ENCODE results near the gene SLC43A3.
A peak's percentile ranks its signal among the peaks of the same experiment; 100 is the strongest.

SLC43A3 gene

DNA sequence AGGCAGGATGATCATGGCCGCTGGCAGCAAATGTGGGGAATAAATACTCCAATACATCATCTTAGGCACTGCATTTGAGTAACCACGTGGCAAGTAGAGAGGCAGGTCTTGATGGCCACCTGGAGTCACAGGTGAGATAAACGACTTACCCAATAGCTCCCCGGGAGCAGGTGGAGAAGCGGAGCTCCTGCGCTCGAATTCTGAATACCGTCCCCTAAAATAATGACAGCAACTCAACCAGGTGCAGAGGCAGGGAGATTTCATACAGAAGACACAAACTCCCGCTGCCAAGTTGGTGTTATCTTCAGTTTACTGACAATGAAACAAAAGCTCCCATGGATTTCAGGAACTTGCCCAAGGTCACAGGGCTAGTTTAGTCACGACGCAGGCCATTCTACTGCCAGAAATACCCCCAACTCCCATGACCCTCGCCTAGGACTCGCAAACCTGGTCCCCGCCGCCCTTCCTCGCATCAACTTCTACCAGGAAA lies 437 bp downstream of the SLC43A3 start:
- DNase-seq: no peak

DNA sequence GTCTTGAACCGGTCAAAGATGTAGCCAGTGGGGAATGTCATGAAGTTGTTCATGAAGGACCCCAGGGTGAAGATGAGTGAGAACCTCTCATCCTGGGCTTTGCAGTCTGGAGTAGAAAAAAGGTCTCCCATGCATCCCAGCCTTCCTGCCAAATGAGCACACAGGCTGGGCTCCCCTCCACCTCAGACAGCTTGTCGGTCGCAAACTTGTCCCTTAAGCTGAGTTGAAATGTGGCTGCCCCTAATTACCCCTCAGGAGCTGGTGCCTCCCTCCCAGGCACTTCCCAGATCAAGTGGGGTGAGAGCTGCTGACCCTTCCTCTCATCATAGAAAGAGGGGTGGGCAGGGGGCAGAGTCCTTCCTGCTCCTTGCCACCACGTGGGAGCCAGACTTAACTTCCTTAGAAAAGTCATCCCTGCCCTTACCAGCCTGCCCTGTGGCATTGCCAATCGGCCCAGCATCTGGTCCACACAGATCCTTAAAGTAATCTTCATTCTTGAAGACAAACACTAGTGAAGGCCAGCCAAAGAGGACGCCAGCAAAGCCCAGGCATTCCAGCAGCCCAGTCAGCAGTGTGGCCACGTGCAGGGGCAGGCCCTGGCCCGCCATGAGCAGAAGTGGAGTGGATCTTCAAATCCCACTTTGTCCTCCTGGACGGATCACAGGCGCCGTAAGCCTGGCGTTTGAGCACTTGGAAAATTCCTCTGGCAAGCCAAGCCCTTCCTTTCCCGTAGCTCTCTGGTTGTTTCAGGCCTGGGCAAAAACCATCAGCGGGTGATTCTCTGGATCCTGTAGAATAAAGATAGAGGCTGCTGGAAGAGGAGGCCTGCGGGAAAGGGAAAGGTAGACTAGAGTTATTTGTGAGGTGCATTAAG lies 1.1 kb downstream of the SLC43A3 start:
- DNase-seq: peak in 1 of 2 donors; percentile 12

DNA sequence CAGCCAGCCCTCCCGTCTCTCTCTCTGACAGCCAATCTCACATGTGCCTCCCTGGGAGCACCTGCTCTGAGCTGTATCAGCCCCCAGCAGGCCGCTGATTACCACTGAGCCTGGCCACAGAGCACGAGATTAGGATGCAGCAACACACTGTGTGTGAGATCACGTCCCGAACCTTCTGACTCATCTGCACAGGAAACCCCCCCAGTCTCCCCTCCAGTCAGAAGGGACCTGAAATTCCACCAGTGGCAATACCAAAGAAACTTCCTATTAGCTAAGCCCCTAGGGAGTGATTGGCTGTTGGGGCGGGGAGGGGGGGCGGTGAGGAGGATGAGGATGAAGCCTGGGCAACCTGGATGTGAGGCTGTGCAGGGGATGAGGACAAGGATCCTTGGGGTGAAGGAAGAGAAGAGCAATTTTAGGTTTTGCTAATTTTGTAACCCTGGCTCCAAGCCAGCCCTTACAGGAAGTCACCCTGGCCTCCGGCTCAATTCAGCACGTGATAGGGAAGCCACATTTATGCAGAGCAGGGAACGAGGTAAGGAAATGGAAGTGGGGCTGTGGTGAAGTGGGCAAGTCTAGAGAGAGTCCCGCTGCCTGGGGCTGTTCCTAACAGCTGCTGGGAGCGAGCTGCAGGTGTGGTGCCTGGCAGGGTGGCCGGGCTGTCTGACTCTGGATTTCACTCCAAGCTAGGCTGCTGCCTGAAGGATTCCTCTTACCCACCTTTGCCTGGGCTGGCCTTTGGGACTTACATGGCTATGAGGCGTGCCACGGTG lies 1.9 kb downstream of the SLC43A3 start:
- peak in 1 of 2 donors; percentile 3 for DNase-seq

DNA sequence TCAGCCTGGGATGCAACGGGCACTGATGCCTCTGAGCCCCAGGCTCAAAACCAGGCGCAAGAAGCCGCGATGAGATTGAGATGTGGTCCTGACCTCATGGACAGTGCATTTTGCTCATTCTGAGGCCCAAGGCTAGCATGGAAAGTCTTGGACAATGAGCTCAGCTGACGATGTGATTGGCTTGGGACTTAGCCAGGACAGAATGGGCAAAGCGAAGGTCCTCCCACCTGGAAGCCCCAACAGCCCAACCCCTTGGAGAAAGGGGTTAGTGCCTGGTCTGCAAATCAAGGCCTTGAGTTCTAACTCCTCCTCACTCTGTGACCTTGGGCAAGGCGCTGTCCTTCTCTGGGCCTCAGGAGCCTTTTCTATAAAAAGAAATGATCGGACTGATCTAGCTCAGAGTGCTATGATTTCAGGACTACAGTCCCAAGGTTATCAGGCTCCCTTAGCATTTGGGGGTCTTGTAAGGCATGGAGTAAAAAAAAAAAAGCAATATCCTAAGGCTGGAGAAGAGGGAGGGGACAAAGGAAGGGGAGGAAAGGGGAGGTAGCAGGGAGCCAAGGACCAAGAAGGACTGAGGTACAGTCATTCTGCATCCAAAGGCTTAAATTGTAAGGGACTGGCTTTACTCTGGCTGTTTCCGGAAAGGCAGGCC lies 2.7 kb downstream of the SLC43A3 start:
- no peak for DNase-seq

DNA sequence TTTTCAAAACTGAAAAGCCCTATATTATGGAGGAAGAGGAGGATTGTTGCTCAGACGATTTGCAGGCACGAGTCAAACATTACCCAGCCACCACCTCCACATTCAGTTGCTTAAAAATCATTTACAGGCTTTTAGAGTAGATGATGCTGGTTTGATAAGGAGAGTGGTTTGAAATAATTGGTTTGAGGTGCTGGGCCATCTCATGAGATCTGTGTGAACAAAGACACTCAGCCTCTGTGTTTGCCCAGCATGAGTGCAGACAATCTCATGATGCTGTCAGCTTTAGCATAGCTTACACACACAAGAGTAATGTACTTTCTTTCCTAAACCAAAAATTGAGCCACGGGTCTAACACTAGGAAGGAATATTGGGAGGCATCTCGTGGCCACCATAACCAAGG lies 4.3 kb downstream of the SLC43A3 start:
- no peak for DNase-seq

DNA sequence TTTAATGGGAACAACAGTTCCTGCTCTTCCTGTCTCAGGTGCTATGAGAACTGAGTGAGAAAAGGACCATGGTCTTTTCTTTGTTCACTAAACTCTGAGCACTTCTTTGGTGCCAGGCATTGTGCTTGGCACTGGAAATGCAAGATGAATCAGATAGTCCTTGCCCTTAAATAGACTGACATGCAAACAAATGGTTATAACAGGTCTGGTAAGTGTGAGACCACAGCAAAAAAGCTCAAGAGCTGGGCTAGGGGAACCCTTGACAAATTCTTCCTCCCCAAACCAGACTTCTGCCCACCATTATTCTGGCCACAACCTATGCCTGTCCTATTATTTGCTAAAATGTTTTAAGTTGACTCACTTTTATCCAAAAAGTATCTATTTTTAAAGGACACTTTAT lies 5.1 kb downstream of the SLC43A3 start:
- DNase-seq: no peak

DNA sequence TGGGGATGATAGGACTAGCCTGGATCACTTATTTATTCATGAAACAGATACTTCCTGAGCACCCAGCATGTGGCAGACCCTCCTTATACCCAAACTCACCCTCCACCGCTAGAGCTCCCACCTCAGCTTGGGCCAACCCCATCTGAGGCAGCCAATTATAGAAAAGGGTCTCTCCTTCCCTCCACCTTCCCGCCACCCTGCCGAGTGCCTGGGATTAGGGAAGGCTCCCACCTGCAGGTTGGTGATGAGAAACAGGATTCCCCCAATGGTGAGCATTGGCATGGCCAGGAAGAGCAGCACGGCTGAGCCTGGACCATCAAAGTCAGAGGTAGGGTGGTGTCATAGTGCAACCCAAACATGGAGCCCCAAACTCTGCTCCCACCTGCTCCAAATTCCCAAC lies 5.9 kb downstream of the SLC43A3 start:
- no peak for DNase-seq

DNA sequence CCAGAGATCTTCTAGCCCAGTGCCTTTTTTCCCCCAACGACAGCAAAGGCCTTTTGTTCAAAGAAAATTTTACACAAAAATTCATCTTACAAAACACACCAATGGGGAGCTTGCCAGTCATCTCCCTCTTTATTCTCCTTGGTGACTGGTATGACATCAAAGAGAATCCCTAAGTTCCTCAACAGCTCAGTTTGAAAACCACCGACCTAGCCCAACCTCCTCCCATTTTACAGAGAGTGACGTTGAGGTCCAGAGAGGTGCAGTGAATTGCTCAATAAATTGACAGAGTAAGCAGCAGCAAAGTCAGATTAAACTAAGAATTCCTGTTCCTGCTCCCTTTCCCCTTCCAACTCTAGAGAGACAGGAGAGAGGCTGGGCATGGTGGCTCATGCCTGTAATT lies 7.8 kb downstream of the SLC43A3 start:
- no peak for DNase-seq

DNA sequence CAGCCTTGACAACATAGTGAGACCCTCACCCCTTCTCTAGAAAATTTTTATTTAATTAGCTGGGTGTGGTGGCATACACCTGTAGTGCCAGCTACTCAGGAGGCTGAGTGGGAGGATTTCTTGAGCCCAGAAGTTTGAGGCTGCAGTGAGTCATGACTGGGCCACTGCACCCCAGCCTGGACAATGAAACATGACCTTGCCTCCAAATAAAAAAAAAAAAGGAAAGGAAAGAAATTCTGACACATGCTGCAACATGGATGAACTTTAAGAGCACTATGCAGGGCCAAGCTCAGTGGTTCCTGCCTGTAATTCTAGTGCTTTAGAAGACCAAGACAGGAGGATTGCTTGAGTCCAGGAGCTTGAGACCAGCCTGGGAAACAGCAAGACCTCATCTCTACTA lies 8.8 kb downstream of the SLC43A3 start:
- DNase-seq: no peak

DNA sequence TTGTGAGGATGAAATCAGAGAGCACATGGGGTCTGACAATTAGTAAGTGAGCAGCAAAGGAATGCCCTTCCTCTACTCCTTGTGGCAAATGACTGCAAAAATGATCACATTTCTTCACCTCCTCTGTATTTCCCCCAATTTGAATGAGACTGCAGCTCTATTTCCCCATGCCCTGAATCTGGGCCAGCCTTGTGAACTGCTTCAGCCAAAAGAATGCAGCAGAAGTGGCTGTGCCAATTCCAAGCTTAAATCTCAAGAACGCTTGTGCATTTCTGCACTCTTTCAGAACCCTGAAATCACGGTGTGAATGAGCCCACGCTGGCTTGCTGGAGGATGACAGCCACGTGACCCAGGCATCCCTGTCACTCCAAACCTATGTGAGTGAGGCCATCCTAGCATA lies 9.9 kb downstream of the SLC43A3 start:
- no peak for DNase-seq

DNA sequence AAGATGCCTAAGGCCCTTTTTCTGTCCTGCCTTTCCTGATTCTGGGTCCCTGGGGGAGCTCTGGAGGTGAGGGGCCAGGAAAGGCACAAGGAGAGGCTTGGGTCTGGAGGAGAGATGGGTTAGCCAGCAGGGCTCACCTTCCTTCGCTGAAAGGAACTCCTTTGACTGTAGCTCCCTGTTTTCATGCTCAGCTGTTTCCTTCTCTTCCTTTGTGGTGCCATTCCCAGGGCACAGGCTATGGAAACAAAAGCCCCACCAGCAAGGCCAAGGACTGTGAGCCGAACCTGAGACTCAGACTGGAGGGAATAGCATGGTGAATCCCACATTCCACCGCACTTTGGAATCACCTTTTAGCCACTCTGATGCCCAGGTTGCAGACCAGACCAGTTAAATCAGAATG lies 10.5 kb downstream of the SLC43A3 start:
- no peak for DNase-seq

DNA sequence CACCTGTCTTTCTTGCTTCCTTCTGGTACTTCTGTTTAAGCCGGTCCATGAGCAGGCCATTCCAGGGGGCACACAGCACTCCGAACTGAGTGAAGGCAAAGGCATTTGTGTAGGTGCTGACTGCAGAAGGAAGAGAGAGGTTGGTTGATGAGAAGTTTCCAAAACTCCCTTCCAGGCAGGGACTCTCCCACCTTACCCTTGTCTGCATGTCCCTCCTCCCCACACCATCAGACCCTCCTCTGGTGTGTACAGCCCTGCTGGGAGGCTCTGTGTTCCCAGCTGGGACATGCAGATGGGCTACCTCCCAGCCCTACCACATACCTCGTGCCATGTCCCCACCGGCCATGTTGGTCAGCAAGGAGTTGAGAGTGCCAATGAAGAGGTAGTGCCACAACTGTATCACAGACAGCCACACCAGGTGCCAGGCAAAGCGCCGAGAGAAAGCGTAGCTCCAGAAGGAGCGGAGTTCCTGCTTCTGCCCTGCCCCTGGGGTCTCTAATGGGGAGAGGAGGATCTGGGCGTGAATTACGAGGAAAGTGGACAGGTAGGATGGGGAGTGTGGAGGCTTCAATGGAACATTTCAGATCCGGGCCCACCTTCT lies 12.2 kb downstream of the SLC43A3 start:
- no peak for DNase-seq

DNA sequence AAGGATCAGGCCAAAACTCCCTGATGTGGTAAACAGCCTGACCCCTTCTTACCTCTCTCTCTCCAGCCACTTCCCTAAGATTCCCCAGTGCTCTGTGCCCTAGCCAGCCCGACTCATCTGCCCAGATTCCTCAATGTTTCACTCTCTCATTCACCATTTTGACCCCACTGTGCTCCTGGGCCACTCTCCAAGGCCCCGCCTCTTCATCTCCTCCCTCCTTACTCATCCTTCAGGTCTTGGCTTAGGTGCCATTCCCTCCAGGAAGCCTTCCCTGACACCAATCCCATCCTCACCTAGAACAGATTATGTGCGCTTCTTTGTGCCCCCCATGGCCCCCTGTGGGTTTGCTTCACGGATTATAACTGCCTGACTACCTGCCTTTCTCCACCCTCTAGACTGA lies 13.2 kb downstream of the SLC43A3 start:
- no peak for DNase-seq

DNA sequence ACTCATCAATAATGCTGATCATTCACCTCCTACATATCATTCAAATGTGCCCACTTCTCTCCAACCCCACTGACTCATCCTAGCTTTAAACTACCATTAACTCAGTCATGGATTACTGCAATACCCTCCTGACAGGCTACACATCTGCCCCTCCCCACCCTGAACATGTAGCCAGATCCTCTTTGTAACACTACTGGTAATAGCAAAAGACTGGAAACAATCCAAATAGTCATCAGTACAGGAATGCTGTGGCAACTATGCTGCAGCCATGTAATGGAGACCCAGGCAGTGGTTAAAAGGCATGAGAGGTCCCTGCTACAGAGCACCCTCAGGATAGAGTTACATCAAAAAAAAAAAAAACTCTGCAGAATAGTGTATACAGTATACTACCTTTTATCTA lies 16.6 kb downstream of the SLC43A3 start:
- DNase-seq: no peak

DNA sequence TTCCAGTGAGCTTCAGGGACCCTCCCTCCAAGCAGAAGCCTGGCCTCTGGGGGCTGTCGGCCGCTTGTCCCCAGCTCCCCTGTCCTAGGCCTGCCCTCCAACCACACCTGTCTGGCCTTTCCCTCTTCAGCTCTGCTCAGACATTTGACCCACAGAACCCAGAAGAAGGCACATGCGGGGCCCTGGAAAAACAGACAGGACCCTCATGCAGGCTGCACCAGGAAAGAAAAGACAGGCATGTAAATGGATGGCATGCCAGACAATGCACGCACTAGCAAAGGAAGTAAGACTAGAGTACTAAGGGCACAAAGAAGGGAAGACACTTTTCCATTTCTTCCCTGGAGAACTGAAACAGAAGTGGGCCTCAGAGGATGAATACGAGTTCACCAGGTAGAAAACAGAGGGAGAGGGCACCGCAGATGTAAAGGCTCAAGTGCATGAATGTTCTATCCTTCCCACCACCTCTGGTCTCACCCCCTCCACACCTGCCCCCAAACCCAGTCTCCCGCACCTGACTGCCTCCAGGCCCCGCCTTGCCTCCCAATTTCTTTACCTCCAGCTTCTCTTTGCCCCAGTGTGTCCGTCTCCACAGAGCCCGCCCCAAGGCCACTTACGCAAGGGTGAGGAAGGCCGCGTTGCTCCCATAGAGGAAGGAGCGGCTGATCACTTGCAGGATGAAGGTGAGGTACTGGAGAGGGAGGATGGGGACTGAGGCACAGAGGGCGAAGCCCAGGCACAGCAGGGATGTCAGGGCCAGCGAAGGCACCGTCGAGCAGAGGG lies 17.4 kb downstream of the SLC43A3 start:
- no peak for DNase-seq

DNA sequence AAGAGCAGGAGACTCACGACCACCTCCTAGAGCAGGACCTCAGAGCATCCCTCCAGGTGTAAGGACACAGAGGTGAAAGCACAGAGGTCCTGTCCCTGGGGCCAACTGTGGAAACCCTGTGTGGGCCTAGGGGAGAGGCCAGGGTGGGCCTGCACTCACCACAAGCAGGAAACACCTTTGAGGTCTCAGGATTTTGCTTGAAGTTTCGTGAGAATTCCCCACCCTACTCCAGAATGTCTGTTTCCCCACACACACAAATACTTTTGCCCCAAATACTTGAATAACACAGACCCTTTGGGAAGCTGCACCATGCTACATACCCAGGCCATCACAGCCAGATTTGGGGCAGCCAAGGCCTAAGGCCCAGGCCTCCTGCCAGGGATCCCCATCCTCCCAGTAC lies 18.1 kb downstream of the SLC43A3 start:
- no peak for DNase-seq

DNA sequence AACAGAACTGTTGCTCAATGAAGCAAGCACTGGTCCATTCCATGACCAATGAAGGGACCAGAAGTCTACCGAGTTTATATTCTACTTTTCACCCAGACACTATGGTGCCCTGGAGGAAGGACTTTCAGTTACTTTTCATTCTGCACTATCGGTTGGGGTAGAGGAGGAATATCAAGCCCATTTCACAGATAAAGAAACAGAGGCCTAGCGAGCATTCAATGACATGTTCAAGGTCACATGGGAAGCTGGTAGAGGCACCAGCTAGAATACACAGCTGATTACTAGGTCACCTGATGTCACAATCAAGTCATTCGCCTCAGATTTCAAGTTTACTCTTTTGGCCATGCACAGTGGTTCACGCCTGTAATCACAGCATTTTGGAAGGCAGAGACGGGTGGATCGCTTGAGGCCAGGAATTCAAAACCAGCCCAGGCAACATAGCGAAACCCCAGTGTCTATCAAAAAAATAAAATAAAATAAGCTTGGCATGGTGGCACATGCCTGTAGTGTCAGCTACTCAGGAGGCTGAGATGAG lies 18.9 kb downstream of the SLC43A3 start:
- no peak for DNase-seq

DNA sequence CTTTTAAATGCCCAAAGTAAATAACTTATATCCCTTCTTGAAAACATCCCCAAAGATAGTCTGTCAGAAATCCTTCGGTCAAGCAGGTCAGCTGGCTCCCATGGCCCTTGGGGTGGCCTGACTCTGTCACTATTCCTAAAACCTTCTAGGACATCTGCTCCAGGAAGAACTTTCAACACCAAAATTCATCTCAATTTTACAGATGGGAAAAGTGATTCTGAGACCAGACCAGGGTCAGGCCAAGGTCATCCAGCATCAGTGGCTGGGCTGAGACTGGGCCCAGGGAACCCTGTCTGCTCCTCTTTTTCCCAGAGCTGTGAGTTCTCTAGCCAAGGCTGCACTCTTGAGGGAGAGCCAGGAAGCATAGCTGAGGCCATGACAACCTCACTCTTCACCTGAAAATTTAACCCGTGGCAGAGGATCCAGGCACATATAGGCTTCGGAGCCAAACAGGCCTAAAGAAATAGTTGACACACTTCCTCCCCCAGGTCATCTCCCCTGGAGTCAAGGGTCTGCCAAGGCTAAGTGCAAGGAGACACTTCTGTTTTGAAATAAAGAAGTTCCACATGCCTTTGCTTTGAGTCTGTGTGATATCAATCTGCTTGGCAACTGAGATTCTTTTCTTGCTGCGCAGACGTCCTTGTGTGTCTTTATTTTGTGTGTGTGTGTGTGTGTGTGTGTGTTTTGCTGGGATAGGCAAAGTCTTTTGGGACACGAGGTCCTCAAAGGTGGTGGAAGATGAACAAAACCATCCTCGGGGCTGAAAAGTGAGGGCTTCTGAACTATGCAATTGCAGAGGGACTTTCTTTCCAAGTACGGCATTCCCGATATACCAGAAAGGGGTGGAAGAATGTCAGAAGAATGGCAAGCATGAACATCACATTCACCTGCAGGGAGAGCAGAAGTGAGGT lies 19.7 kb downstream of the SLC43A3 start:
- DNase-seq: no peak

DNA sequence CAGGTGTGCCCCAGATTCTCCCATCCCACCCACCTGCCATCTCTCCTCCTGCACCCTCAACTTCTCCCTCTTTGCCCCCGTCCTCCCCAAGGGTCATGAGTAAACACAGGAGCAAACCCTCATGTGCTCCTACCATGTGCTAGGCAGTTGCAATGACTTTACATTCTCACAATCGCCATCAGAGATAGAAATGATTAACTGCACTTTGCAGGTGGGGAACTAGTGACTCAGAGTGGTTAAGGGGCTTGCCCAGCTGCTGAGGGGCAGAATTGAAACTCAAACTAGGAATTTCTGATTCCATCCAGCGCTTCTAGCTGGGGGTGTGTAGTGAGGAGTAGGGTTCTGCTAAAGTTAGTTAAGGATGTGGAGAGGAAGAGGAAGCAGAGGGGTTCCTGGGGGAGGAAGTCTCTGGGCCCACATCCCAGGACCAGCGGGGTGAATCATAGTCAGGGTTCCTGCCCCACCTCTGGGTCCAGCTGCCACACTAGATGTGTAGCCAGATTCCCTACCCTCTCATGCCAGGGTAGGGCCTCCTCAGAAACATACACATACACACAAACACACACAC lies 20.5 kb downstream of the SLC43A3 start:
- DNase-seq: no peak

DNA sequence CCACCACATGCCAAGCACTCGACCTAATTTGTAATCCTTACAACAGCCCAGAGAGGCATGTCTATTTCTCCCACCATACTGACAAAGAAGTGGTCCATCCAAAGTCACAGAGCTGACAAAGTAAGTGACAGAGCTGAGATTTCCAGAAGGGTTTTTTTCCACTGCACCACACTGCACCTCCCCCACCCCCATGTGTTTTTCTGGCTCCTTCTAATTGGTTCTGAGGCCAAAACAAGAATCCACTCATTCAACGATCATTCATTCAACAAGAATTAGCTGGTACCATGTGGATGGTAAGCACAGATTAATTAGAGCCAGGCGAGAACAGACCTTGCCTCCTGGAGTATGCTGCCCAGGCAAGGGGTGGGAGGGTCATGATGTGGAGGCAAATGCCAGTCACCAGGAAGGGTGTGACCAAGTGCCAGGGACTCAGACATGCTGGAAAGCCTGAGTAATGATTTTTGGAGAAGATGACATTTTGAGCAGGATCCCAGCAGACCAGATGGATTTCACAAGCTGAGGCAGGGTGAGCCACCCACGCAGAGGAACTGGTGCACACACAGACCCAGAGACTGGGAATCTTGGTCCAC lies 21.6 kb downstream of the SLC43A3 start:
- no peak for DNase-seq
